Activated CD4-positive, alpha-beta T cell treated with anti-CD3 and anti-CD28 coated beads, Interleukin-2, amount 50 U/mL, for 24 hours (primary cell): ENCODE results near the gene LRFN4.
A peak's percentile ranks its signal among the peaks of the same experiment; 100 is the strongest.

Source experiments
- DNase-seq, 2 donors: peaks; one replicate each; pipeline ENCODE4 v3.0.0-alpha.2; 2020; ENCODE audit warnings: low read depth in 1 of 2, low spot score in 1 of 2

The LRFN4 gene

GRCh38 chr11:66870131-66870530 lies 13.3 kb downstream of the LRFN4 start:
- DNase-seq: no peak

DNA sequence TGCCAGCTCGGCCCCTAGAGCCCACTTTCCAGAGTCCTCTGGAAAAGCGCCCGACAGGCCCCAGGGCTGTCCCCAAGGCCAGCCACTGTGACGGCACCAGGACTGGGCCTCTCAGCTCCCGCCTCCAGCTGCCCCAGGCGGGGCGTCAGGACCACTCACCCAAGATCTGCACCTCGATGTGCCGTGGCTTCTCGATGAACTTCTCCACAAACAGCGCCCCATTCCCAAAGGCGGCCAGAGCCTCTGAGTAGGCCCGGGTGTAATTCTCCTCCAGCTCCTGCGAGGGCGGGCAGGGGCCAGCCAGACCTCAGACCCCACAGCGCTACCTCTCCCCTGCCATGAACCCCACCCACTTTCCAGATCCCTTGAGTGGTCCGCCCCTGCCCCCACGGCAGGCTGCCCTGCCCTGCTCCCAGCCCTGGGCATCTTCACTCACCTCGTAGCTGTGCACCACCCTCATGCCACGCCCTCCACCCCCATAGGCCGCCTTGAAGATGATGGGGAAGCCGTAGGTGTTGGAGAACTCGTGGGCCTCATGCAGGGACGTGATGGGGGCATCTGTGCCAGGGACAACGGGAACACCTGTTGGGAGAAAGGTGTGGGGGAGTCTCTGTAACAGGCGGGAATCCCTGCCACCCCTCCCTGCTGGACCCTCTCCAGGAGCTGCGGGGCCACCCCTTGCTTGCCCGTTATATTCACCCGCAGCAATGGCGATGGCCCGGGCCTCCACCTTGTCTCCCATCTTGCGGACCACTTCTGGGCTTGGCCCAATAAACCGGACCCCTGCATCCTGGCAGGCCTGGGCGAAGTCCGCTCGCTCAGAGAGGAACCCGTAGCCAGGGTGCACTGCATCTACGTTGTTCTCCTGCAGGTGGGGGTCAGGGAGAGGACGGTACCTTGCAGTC lies 14.0 kb downstream of the LRFN4 start:
- no peak for DNase-seq

- no peak for DNase-seq
Observed at GRCh38 chr11:66871521-66871901, 14.6 kb downstream of the LRFN4 start.

- DNase-seq: no peak
Observed at GRCh38 chr11:66874232-66874631, 17.4 kb downstream of the LRFN4 start.

DNA sequence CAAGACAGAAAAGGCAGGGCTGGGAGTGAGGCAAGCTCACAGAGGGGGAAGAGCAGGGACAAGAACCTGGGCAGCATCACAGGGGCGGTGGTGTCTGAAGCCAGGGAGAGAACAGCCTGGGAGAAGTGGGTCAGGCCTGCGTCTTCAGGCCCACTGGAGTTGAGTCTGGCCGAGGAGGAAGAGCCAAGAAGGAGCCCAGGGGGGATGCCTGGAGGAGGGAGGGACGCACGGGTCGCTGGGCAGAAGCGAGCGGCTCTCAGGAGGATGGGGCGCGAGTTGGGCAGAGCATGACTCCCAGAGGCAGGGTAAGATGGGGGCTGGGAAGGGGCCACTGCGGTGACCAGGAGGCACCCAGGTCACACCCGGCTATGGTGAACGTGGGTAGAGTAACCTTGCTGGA lies 18.5 kb downstream of the LRFN4 start:
- no peak for DNase-seq

DNA sequence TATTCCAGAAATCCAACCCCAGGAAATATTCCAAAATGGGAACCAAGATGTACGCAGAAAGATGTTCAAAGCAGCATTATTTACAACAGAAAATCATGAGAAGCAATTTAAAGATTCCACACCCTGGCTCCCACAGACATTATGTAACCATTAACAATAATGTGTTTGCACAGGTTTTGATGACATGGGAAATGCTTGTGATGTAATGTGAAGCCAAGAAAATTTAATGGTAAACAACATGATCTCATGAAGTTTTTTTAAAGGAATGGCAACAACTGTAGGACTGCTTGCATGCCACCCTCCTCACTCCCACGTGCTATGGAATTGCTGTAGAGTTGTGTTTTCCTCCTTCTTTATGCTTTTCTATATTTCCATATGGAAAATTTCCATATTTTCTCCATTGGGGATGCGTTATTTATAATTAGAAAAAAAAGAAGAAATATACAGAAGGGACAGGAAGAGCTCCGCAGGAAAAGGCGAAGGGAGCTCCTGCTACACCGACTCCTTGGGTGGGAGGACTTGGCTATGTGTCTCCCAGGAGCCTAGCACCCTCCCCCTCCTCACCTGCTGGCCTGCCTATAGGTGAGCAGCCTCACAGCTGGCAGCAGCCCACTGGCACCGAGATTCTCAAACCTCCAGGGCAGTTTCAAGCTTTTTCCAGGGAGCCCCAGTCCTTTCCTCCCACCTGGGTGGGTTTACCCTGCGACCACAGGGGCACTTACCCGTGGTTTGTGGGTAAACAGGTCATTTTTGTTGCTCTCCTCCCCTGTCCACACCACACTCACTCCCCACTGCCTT lies 20.9 kb downstream of the LRFN4 start:
- no peak for DNase-seq

- DNase-seq: no peak
Observed at GRCh38 chr11:66878474-66878873, 21.6 kb downstream of the LRFN4 start.

DNA sequence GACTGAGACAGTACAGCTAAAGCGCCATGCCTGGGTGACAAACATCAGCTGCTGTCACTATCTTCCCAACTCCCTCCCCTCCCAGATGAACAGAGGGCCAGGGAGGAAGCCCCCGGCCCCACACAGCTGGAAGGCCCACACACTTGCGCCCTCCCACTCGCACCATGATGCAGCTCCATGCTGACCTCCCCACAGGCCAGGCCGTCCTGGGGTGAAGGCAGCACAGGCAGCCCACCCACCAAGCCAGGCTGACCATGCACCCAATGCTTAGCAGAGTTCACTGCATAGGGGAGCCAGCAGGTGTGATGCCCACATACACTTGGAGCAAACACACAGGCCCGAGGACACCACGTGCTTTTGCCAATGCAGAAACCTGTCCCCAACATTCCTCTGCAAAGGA lies 22.1 kb downstream of the LRFN4 start:
- no peak for DNase-seq

DNA sequence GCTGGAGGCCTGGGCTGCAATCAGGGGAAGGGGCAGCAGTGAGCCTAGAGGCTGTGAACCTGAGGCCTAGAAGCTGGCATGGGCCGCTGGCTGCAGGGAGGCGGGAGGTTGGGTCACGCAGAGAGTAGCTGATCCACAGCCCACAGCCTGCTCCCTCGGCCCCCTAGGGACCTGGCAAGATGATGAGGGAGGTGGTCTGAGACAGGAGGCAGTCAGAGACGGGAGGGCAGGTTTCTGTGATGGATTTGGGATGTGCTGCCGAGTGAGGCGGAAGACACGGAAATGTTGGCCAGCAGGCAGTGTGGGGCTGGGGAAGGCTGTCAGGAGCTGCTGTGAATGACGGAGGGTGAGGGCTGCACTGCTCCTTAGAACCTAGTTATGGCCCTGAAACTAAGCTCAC lies 22.7 kb downstream of the LRFN4 start:
- no peak for DNase-seq

- no peak for DNase-seq
Observed at GRCh38 chr11:66879999-66880398, 23.1 kb downstream of the LRFN4 start.

- DNase-seq: no peak
Observed at GRCh38 chr11:66880496-66881450, 23.9 kb downstream of the LRFN4 start.

DNA sequence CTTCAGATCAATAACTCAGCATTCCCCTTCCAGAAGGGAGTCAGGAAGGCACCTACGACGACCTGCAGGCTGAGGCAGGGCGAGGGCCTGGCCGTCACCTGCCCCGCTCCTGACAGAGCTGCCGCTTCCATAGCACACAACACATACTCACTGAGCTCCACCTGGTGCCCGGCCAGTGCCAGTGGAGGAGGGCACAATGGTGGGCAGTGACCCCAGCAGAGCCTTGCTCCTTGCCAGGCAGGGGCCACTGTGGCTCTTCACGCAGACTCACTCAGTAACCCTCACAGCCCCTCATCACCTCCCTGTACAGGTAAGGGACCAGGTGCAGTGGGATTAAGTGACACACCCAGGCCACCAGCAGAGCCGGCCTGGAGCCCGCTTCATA lies 24.6 kb downstream of the LRFN4 start:
- no peak for DNase-seq

- DNase-seq: no peak
Observed at GRCh38 chr11:66881927-66882452, 25.1 kb downstream of the LRFN4 start.

DNA sequence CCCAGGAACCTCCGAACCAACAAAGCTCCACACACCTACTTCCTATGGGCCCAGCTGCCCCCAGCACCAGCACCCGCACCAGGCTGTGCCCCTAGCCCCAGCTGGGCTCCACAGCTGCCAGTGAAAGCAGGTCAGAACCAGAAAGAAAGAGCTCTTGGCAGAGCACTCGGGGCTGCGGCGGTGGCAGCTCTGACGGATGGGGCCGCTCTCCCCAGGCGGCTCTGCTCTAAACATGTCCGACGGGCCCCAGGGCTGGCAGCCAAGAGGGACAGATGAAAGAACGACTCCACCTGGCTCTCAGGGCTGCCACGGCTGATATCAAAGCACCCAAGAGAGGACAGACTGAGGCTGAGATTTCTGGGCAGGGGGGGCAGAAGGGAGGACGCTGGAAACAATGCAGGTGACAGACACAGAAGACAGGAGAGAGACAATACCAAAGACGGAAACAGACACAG lies 25.7 kb downstream of the LRFN4 start:
- DNase-seq: no peak

- DNase-seq: peak; percentile 26 to 41
Observed at GRCh38 chr11:66883016-66883965, 26.4 kb downstream of the LRFN4 start.

GRCh38 chr11:66884443-66884842 lies 27.6 kb downstream of the LRFN4 start:
- DNase-seq: no peak

- no peak for DNase-seq
Observed at GRCh38 chr11:66885469-66885868, 28.6 kb downstream of the LRFN4 start.

DNA sequence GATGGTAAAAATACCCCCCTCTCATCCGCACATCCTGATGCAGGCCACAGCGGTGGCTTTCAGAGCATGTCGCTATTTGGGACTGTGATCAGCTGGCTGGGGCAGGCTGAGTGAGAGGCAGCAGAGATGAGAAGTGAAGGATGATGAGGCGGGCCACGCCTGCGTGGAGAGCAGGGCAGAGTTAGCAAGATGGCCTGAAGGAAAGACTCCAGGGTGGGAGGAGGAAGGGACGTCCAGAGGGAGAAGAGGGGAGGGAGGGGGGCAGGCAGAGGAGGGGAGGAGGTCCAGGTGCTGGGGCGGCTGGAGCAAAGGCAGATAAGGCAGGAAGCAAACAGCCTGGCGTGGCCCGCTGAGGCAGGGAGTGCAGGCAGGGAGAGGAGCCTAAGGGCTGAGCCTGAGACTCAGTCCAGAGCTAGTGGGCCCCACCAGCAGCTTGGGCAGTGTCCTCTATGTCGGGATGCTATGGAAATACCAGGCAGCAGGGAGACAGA lies 29.1 kb downstream of the LRFN4 start:
- no peak for DNase-seq

- DNase-seq: no peak
Observed at GRCh38 chr11:66886671-66887221, 29.9 kb downstream of the LRFN4 start.
